Activated CD4-positive, CD25-positive, alpha-beta regulatory T cell treated with anti-CD3 and anti-CD28 coated beads, Interleukin-2, amount 50 U/mL, for 24 hours (primary cell): ENCODE measurements around the gene DPH6.

Source experiments
- ATAC-seq, 2 donors: fragments of 150-1000 bp; cut with Tn5 transposase; one replicate each; pipeline ENCODE4 v1.10.0; 2021; ENCODE audit warnings: mild to moderate bottlenecking in 1 of 2, moderate library complexity in 1 of 2

Gene DPH6

DNA sequence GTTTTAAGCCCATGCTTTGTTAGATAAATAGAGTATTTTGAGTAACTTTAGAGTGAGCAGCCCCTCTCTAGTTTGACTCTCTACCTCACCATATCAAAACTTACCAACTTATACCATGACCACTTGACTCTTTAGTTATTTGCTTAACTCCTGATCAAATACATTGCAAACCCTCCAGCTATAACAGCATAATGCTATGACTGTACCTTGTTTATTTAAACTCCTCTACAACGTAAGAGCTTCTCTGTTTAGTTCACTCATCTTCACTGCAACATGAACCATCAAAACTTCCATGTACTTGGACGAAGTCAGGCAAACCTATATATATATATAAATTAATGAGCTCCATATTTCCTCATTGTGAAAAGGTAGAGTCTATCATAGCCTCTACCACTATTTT lies 218.2 kb downstream of the DPH6 start:
- no peak for ATAC-seq

DNA sequence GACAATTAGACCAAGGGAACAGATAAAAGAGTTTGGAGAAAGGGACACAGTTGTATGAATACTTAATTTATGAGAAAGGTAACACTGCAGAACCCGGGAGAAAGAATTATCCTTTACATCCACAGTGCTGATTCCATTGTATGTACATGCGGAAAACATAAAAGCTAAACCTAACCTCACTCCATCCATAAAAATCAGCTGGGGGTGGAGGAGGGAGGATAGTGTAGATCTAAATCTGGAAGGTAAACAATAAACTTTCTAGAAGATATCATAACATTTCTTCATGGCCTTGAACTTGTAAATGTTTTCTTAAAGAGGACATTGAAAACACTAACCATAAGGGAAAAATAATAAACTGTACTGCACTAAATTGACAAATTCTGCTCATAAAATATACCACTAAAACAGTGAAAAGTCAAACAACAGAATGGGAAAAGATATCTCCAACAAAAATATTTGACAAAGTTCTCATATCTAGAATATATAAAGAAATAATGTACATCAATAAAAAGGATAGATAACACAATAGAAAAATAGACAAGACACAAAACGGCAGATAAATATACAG lies 220.5 kb downstream of the DPH6 start:
- ATAC-seq = no peak

DNA sequence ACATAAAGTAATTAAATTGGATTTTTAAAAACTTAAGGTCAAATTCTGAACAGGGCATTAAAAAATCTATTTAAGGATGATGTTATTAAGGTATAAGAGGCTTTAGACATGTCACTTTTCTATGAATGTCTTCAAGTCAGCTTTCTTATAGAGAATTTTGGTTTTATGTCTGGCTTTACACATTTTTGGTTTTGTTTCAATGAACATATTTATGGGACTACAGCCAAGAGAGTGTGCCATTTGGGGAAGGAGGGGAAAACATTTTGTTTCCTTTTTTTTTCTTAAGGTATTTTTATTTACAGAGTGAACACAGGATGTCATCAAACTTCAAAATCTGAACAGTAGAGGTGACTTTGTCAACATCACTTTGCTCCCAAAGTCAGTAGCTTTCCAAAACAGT lies 222.8 kb downstream of the DPH6 start:
- no peak for ATAC-seq

DNA sequence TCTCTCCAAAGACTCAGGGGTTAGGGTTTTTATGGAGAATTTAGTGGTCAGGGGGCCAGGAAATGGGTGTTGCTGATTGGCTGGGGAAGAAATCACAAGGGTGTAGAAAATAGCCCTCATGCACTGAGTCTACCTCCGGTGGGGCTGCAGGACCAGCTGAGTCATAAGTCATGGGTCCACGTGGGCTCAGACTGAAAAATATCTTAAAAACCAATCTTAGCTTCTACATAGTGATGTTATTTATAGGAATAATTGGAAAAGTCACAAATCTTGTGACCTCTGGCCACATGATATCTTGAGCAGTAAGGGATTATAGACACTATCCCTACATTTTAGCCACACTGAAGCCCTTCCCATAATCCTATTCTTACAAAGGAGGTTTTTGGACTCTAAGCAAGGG lies 224.0 kb downstream of the DPH6 start:
- ATAC-seq = no peak

DNA sequence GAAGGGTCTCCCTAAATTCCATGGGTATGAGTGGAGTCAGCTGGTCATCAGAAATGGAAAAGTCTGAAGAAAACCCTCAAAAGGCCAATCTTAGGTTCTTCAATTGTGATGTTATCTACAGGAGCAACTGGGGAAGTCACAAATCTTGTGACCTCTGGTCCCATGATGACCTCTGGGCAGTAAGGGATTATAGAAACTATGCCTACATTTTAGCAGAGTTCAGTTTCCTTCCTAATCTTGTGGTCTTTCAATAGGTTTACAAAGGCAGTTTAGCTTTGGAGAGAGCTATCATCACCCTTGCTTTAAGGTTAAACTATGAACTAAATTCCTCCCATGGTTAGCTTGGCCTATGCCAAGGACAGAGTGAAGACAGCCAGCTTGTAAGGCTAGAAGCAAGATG lies 225.1 kb downstream of the DPH6 start:
- no peak for ATAC-seq
